CD14-positive monocyte (primary cell): ENCODE data around the gene GPC5. TPM values are rescaled to one million over a fixed set of nuclear protein-coding genes. Genes with fewer than 3 reads are reported as not detected.

Experiments
- DNase-seq, 3 donors: peaks; one replicate each; pipeline ENCODE4 v3.0.0-alpha.2; 2011 to 2022
- H2AFZ ChIP-seq: 2 replicates; pipeline ENCODE4 v1.6.0; 2012; ENCODE audit warnings: mild to moderate bottlenecking, low read depth, low read length, inconsistent platforms; ENCODE audit not compliant: insufficient read depth, poor library complexity, severe bottlenecking
- H3K27ac ChIP-seq, 2 donors: 1 replicate in 1 of 2; 2 replicates in 1 of 2; pipeline ENCODE4 v1.5.1; 2012 to 2013; ENCODE audit warnings: low read length in 2 of 2, control low read depth in 1 of 2, inconsistent platforms in 1 of 2, low read depth in 1 of 2, mild to moderate bottlenecking in 1 of 2
- H3K27me3 ChIP-seq, 2 donors: one replicate each; pipeline versions ENCODE4 v1.6.0 to v1.6.1; 2011 to 2013; ENCODE audit warnings: low read length in 2 of 2; ENCODE audit not compliant: control insufficient read depth in 2 of 2, insufficient read depth in 2 of 2
- H3K36me3 ChIP-seq, 2 donors: replicated peaks in 1 of 2; 1 replicate in 1 of 2; 2 replicates in 1 of 2; pipeline versions ENCODE4 v1.5.1 to v1.6.1; 2012 to 2013; ENCODE audit warnings: low read length in 2 of 2, control low read depth in 1 of 2, inconsistent platforms in 1 of 2, mild to moderate bottlenecking in 1 of 2; ENCODE audit not compliant: insufficient read depth in 2 of 2, control insufficient read depth in 1 of 2
- H3K4me1 ChIP-seq, 2 donors: 1 replicate in 1 of 2; 2 replicates in 1 of 2; pipeline versions ENCODE4 v1.5.1 to v1.6.1; 2012 to 2013; ENCODE audit warnings: low read length in 2 of 2, control low read depth in 1 of 2, inconsistent platforms in 1 of 2, mild to moderate bottlenecking in 1 of 2, moderate library complexity in 1 of 2; ENCODE audit not compliant: insufficient read depth in 2 of 2, control insufficient read depth in 1 of 2
- H3K4me2 ChIP-seq: replicated peaks from 2 replicates; pipeline ENCODE3; 2012; ENCODE audit warnings: low read length, moderate library complexity, mild to moderate bottlenecking; ENCODE audit not compliant: poor library complexity, severe bottlenecking; ENCODE audit errors: extremely low read depth
- H3K4me3 ChIP-seq, 3 experiments: fragments of 200-600 bp in 1 of 3; sonication (generic) in 1 of 3; replicated peaks in 1 of 3; 1 replicate in 2 of 3; 2 replicates in 1 of 3; pipeline ENCODE4 v1.5.1; 2011 to 2013; ENCODE audit warnings: low read length in 3 of 3, mild to moderate bottlenecking in 3 of 3, control low read depth in 2 of 3, low read depth in 2 of 3, inconsistent platforms in 1 of 3, moderate library complexity in 1 of 3
- H3K79me2 ChIP-seq: 2 replicates; pipeline ENCODE4 v1.6.0; 2012; ENCODE audit warnings: mild to moderate bottlenecking, control low read depth, inconsistent platforms, low read length, moderate library complexity; ENCODE audit not compliant: insufficient read depth
- H3K9ac ChIP-seq: 2 replicates; pipeline ENCODE4 v1.6.0; 2017; ENCODE audit warnings: low read length, mild to moderate bottlenecking; ENCODE audit not compliant: insufficient read depth, poor library complexity, severe bottlenecking
- H3K9me3 ChIP-seq, 2 donors: replicated peaks in 1 of 2; 1 replicate in 1 of 2; 2 replicates in 1 of 2; pipeline versions ENCODE4 v1.5.1 to v1.6.1; 2012 to 2013; ENCODE audit warnings: low read length in 2 of 2, control low read depth in 1 of 2; ENCODE audit not compliant: control insufficient read depth in 1 of 2, insufficient read depth in 1 of 2
- H4K20me1 ChIP-seq: 2 replicates; pipeline ENCODE4 v1.6.0; 2012; ENCODE audit warnings: mild to moderate bottlenecking, low read length, control low read depth, moderate library complexity; ENCODE audit not compliant: insufficient read depth
- H3K27ac Mint-ChIP-seq, 7 donors: one replicate each; pipeline ENCODE4 v1.8.0; 2020; ENCODE audit warnings: mild to moderate bottlenecking in 7 of 7, mixed read lengths in 7 of 7, moderate library complexity in 6 of 7, inconsistent platforms in 2 of 7
- H3K27me3 Mint-ChIP-seq, 3 donors: one replicate each; pipeline ENCODE4 v1.8.0; 2021 to 2022; ENCODE audit warnings: low read depth in 3 of 3, mild to moderate bottlenecking in 3 of 3, mixed read lengths in 3 of 3, moderate library complexity in 3 of 3, inconsistent platforms in 1 of 3
- H3K36me3 Mint-ChIP-seq, 2 donors: one replicate each; pipeline ENCODE4 v1.8.0; 2020; ENCODE audit warnings: mixed read lengths in 2 of 2, inconsistent platforms in 1 of 2, mild to moderate bottlenecking in 1 of 2
- H3K4me1 Mint-ChIP-seq: one replicate; pipeline ENCODE4 v1.8.0; 2020; ENCODE audit warnings: mild to moderate bottlenecking, mixed read lengths
- H3K4me3 Mint-ChIP-seq, 2 donors: one replicate each; pipeline ENCODE4 v1.8.0; 2020; ENCODE audit warnings: mild to moderate bottlenecking in 2 of 2, mixed read lengths in 2 of 2, moderate library complexity in 1 of 2
- H3K9me3 Mint-ChIP-seq, 7 donors: one replicate each; pipeline ENCODE4 v1.8.0; 2020 to 2022; ENCODE audit warnings: mixed read lengths in 7 of 7, mild to moderate bottlenecking in 6 of 7, moderate library complexity in 6 of 7, inconsistent platforms in 2 of 7
- WGBS: methylation state at CpG from one replicate; pipeline ENCODE4 v1.1.5; 2013; ENCODE audit warnings: missing lambda C conversion rate; ENCODE audit not compliant: insufficient coverage; 5-methylcytosine and 5-hydroxymethylcytosine counted together
- intact Hi-C, 2 donors: fragments of 100-400 bp; cut with micrococcal nuclease; formaldehyde crosslinking; loops; one replicate each; pipeline versions ENCODE4 v1.15.0 to v1.15.1; 2023
- polyA plus RNA-seq, 3 donors: library from polyadenylated mRNA; depleted of rRNA in 1 of 3; unstranded in 2 of 3; stranded (reverse) in 1 of 3; fragments of 300-500 nt in 2 of 3; fragments of >200 nt in 1 of 3; fragmentation: Illumina TruSeq in 2 of 3; gene quantifications; 1 replicate in 2 of 3; 2 replicates in 1 of 3; pipeline ENCODE4 v1.2.3, GENCODE V29; 2012 to 2021
- TF ChIP-seq, protein P1 (sequence below): fragments of 200-600 bp; IDR thresholded peaks from one replicate; pipeline ENCODE4 v1.8.0; 2022; ENCODE audit warnings: antibody characterized with exemption, mild to moderate bottlenecking

GPC5 gene
- polyA plus RNA-seq, 3 donors = not detected

DNA sequence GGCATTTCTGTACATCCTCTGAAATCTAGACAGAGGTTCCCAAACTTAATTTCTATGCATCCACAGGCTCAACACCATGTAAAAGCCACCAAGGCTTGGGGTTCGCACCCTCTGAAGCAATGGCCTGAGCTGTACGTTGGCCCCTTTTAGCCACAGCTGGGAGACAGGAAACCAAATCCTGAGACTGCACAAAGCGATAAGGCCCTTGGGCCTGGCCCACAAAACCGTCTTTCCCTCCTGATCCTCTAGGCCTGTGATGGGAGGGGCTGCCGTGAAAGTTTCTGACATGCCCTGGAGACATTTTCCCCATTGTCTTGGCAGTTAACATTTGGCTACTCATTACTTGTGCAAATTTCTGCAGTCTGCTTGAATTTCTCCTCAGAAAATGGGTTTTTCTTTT, 766.4 kb downstream of the GPC5 start:
- Histone ChIP-seq H3K4me3 (no peak overlapping the region), H3K4me2 (no peak overlapping the region), H3K79me2 (no peaks in the 10 kb centered on the region), H2AFZ (no peak overlapping the region), H3K9ac (no peak overlapping the region), H3K9me3 (no peaks in the 10 kb centered on the region), H3K27ac (no peak overlapping the region), H3K4me1 (no peaks in the 10 kb centered on the region), H3K27me3 (no peaks in the 10 kb centered on the region), H4K20me1 (no peaks in the 10 kb centered on the region), H3K36me3 (no peaks in the 10 kb centered on the region)
- WGBS = 68% methylated on average over 4 of the region's 5 CpGs
- H3K36me3 Mint-ChIP-seq = no peaks in the 10 kb centered on the region
- no peak overlapping the region for H3K4me3 Mint-ChIP-seq
- H3K9me3 Mint-ChIP-seq = peaks cover 0 to 7% (median 2%) of the 10 kb centered on the region in 7 donors
- TF ChIP-seq, protein P1, sequence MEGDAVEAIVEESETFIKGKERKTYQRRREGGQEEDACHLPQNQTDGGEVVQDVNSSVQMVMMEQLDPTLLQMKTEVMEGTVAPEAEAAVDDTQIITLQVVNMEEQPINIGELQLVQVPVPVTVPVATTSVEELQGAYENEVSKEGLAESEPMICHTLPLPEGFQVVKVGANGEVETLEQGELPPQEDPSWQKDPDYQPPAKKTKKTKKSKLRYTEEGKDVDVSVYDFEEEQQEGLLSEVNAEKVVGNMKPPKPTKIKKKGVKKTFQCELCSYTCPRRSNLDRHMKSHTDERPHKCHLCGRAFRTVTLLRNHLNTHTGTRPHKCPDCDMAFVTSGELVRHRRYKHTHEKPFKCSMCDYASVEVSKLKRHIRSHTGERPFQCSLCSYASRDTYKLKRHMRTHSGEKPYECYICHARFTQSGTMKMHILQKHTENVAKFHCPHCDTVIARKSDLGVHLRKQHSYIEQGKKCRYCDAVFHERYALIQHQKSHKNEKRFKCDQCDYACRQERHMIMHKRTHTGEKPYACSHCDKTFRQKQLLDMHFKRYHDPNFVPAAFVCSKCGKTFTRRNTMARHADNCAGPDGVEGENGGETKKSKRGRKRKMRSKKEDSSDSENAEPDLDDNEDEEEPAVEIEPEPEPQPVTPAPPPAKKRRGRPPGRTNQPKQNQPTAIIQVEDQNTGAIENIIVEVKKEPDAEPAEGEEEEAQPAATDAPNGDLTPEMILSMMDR = no peak
- no peaks in the 10 kb centered on the region for H3K4me1 Mint-ChIP-seq
- no peaks in the 10 kb centered on the region for H3K27me3 Mint-ChIP-seq
- no peak overlapping the region for H3K27ac Mint-ChIP-seq
- DNase-seq = no peak
- intact Hi-C loops = no loop called here

DNA sequence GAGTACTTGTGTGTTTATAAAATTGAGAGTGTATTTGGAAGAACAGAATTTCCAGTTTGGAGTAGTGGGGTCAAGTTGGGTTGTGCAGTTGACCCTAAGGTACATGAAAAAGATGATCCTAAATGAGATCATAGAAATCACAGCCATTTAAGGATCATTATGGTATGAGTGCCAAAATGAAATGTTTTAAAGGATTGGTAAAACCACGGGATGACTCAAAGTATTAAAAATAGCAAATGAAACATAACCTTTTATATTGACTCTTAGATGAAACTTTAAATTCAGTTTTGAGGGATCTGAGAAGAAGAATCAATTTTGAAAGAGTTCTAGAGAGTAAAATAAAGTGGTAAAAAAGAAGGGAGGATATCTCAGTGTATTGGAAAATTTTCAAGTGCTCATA, 773.8 kb downstream of the GPC5 start:
- intact Hi-C loops = no loop called here
- TF ChIP-seq, protein P1 = no peak
- Mint-ChIP-seq H3K27ac (no peak overlapping the region), H3K9me3 (peaks cover 0 to 2% (median 0%) of the 10 kb centered on the region in 7 donors), H3K4me3 (no peak overlapping the region), H3K36me3 (no peaks in the 10 kb centered on the region), H3K27me3 (no peaks in the 10 kb centered on the region), H3K4me1 (no peaks in the 10 kb centered on the region)
- Histone ChIP-seq H4K20me1 (no peaks in the 10 kb centered on the region), H3K36me3 (no peaks in the 10 kb centered on the region), H3K4me1 (no peaks in the 10 kb centered on the region), H3K27me3 (no peaks in the 10 kb centered on the region), H2AFZ (no peak overlapping the region), H3K27ac (no peak overlapping the region), H3K79me2 (no peaks in the 10 kb centered on the region), H3K4me2 (no peak overlapping the region), H3K9me3 (no peaks in the 10 kb centered on the region), H3K4me3 (no peak overlapping the region), H3K9ac (no peak overlapping the region)
- DNase-seq = no peak
- WGBS = no CpG with 5 or more reads among the region's 1 CpG
